ENCODE data around the gene LSM14A. TPM values are rescaled to one million over a fixed set of nuclear protein-coding genes. Genes with fewer than 3 reads are reported as not detected.

LSM14A gene
- total and polyA plus RNA-seq, 2 of the 8 experiments (the other 6 are each of a cell fraction or from before 2014, with no cell fraction given), result 117 to 195 TPM

- Histone ChIP-seq H2BK12ac (ENCODE audit: low read depth, low read length) (no peak overlapping the region), H3K4me1 (replicated peaks in 1 of 4; ENCODE audit: control insufficient read depth in 3 of 4, insufficient read depth in 4 of 4, low read length in 3 of 4) (peaks cover 0 to 6% (median 1%) of the 10 kb centered on the region in 4 experiments; a peak in 4 of 7 replicates), H3K36me3 (ENCODE audit: control insufficient read depth in 2 of 4, insufficient read depth in 4 of 4, low read length in 3 of 4) (no peaks in the 10 kb centered on the region), H3K9ac (replicated peaks in 1 of 4; ENCODE audit: extremely low read depth in 1 of 4, low read depth in 3 of 4, low read length in 3 of 4) (no peak overlapping the region), H3K4ac (replicated peaks; ENCODE audit: insufficient read length, low read depth, low read length) (no peak overlapping the region), H3K79me2 (ENCODE audit: control insufficient read depth in 1 of 2, insufficient read depth in 2 of 2, low read length in 2 of 2) (peaks cover 0 to 43% of the 10 kb centered on the region in 2 experiments; a peak in 2 of 4 replicates), H3K27me3 (replicated peaks in 1 of 4; ENCODE audit: control insufficient read depth in 3 of 4, extremely low read depth in 1 of 4, insufficient read depth in 3 of 4, low read length in 3 of 4) (no peaks in the 10 kb centered on the region), H3K4me2 (ENCODE audit: insufficient read depth in 1 of 2, low read depth in 2 of 2, low read length in 2 of 2) (no peak overlapping the region), H3K23me2 (ENCODE audit: low read depth, low read length) (peaks cover 1% of the 10 kb centered on the region; the same call in 1 of the 2 replicates), H4K8ac (ENCODE audit: extremely low read depth, insufficient read depth, low read length) (no peak overlapping the region), H2AK5ac (ENCODE audit: low read depth, low read length) (no peak overlapping the region), H4K5ac (ENCODE audit: insufficient read length, low read depth, low read length) (no peak overlapping the region), H3K23ac (ENCODE audit: insufficient read length) (no peak overlapping the region), H2BK20ac (ENCODE audit: low read length) (no peak overlapping the region), H3K4me3 (ENCODE audit: extremely low read depth in 1 of 4, insufficient read depth in 2 of 4, low read depth in 3 of 4, low read length in 4 of 4) (no peak overlapping the region), H2AFZ (ENCODE audit: low read length) (no peak overlapping the region), H3K14ac (ENCODE audit: insufficient read length) (no peak overlapping the region), H3K56ac (replicated peaks; ENCODE audit: insufficient read length, low read depth, low read length) (no peak overlapping the region), H4K91ac (replicated peaks; ENCODE audit: insufficient read length, low read length) (no peak overlapping the region), H4K20me1 (replicated peaks in 1 of 2; ENCODE audit: control insufficient read depth in 1 of 2, insufficient read depth in 2 of 2, low read length in 2 of 2) (peaks cover 2 to 9% of the 10 kb centered on the region in 2 experiments), H3K79me1 (ENCODE audit: low read depth, low read length) (peaks cover 8% of the 10 kb centered on the region), H3K18ac (ENCODE audit: extremely low read depth, low read length) (no peak overlapping the region), H3K9me3 (ENCODE audit: insufficient read depth in 2 of 2, low read depth in 1 of 2, low read length in 1 of 2) (no peaks in the 10 kb centered on the region), H2BK15ac (ENCODE audit: low read length) (no peak overlapping the region), H2BK120ac (replicated peaks; ENCODE audit: low read depth, low read length) (no peak overlapping the region), H2BK5ac (ENCODE audit: low read depth, low read length) (no peak overlapping the region), H3K27ac (ENCODE audit: low read depth, low read length) (no peak overlapping the region)
- CTCF ChIA-PET (ENCODE audit: partially characterized antibody), result interaction anchor here (1.0 kb wide), 1 partner anchor 9 kb away, joined by 3 read pairs; no protein-coding TSS in a partner anchor
- FAIRE-seq (no peak), DNase-seq (ENCODE audit: low read depth in 1 of 2, low spot score in 2 of 2) (no peak)
- TF ChIP-seq MAFK (IDR thresholded peaks at IDR 0.05; ENCODE audit: low read depth, low read length) (no peak), CBX8 (IDR thresholded peaks at IDR 0.05; ENCODE audit: borderline replicate concordance, low read depth, low read length) (no peak), RNF2 (IDR thresholded peaks at IDR 0.05; ENCODE audit: borderline replicate concordance, low read depth, low read length, missing control alignments, poor library complexity, severe bottlenecking) (no peak)
- TF ChIP-seq, protein P1, sequence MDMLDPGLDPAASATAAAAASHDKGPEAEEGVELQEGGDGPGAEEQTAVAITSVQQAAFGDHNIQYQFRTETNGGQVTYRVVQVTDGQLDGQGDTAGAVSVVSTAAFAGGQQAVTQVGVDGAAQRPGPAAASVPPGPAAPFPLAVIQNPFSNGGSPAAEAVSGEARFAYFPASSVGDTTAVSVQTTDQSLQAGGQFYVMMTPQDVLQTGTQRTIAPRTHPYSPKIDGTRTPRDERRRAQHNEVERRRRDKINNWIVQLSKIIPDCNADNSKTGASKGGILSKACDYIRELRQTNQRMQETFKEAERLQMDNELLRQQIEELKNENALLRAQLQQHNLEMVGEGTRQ (IDR thresholded peaks at IDR 0.05; ENCODE audit: low read length), result no peak
- POLR2A ChIA-PET (ENCODE audit: partially characterized antibody), result no interaction called here
- 92% methylated on average over 7 of the region's 7 CpGs; no CpG with 5 or more reads in 1 of the 2 experiments for WGBS, 2 experiments (ENCODE audit: extremely low coverage in 1 of 2, insufficient coverage in 1 of 2, insufficient read length in 1 of 2, insufficient replicate concordance in 2 of 2, low coverage in 1 of 2, low lambda C conversion rate in 2 of 2, missing lambda C conversion rate in 1 of 2)
These were observed 102.1 kb downstream of the LSM14A start for GRCh38 chr19:34274284-34274826.
